Cortex of kidney (tissue), 1 donor: ENCODE measurements around the gene GFPT2.

Source experiments
- DNase-seq: peaks from one replicate; lab custom pipeline; 2025; lab: John Stamatoyannopoulos, UW

Gene GFPT2

GRCh38 chr5:180353048-180353979, at the start of gene GFPT2:
Gene GFPT2 (minus strand): TSS chr5:180353336. CDS start chr5:180353217, 119 bp downstream.
- no peak for DNase-seq

GRCh38 chr5:180402716-180403115, 49.6 kb upstream of the GFPT2 start:
- no peak for DNase-seq

GRCh38 chr5:180401229-180401907, 48.2 kb upstream of the GFPT2 start:
- DNase-seq, result no peak

- no peak for DNase-seq
Observed at GRCh38 chr5:180400416-180400815, 47.3 kb upstream of the GFPT2 start.

- no peak for DNase-seq
Observed at GRCh38 chr5:180399401-180400215, 46.5 kb upstream of the GFPT2 start.

GRCh38 chr5:180396926-180397325, 43.8 kb upstream of the GFPT2 start:
- DNase-seq, result no peak

GRCh38 chr5:180395540-180396274, 42.6 kb upstream of the GFPT2 start:
- no peak for DNase-seq

GRCh38 chr5:180394031-180394636, 41.0 kb upstream of the GFPT2 start:
- DNase-seq, result no peak

GRCh38 chr5:180391276-180391675, 38.1 kb upstream of the GFPT2 start:
- DNase-seq, result no peak

GRCh38 chr5:180390441-180391190, 37.5 kb upstream of the GFPT2 start:
- DNase-seq, result no peak

GRCh38 chr5:180389252-180390101, 36.3 kb upstream of the GFPT2 start:
- no peak for DNase-seq

- no peak for DNase-seq
Observed at GRCh38 chr5:180387798-180388197, 34.7 kb upstream of the GFPT2 start.

- DNase-seq, result no peak
Observed at GRCh38 chr5:180382926-180383325, 29.8 kb upstream of the GFPT2 start.

GRCh38 chr5:180381851-180382480, 28.8 kb upstream of the GFPT2 start:
- no peak for DNase-seq

- no peak for DNase-seq
Observed at GRCh38 chr5:180381428-180381827, 28.3 kb upstream of the GFPT2 start.

GRCh38 chr5:180380856-180381255, 27.7 kb upstream of the GFPT2 start:
- DNase-seq, result no peak

GRCh38 chr5:180380441-180380840, 27.3 kb upstream of the GFPT2 start:
- DNase-seq, result no peak

- DNase-seq, result no peak
Observed at GRCh38 chr5:180379355-180380070, 26.4 kb upstream of the GFPT2 start.
